T-helper 1 cell treated with Interleukin-12 subunit alpha and Interleukin-12 subunit beta and Interleukin-4 antibody, amounts not matched to agents 30 μg/mL and 1 μg/mL, for 36 hours (primary cell): ENCODE results near the gene ORM1.

Experiments
- H3K27ac Mint-ChIP-seq: one replicate; pipeline ENCODE4 v1.8.0; 2021; ENCODE audit warnings: mild to moderate bottlenecking, mixed read lengths
- H3K27me3 Mint-ChIP-seq: one replicate; pipeline ENCODE4 v1.8.0; 2021; ENCODE audit warnings: low read depth, mixed read lengths
- H3K36me3 Mint-ChIP-seq: one replicate; pipeline ENCODE4 v1.8.0; 2021; ENCODE audit warnings: low read depth, mixed read lengths
- H3K4me1 Mint-ChIP-seq: one replicate; pipeline ENCODE4 v1.8.0; 2021; ENCODE audit warnings: low read depth, mixed read lengths
- H3K4me3 Mint-ChIP-seq: one replicate; pipeline ENCODE4 v1.8.0; 2021; ENCODE audit warnings: mild to moderate bottlenecking, moderate library complexity, mixed read lengths
- H3K9me3 Mint-ChIP-seq: one replicate; pipeline ENCODE4 v1.8.0; 2021; ENCODE audit warnings: mixed read lengths

ORM1 gene

GRCh38 chr9:114365194-114365593 is 42.3 kb downstream of the ORM1 start:
- Mint-ChIP-seq H3K27ac (no peak overlapping the region), H3K9me3 (no peaks in the 10 kb centered on the region), H3K4me3 (no peak overlapping the region), H3K4me1 (peaks cover 68% of the 10 kb centered on the region), H3K27me3 (no peaks in the 10 kb centered on the region), H3K36me3 (peaks cover 78% of the 10 kb centered on the region)

- H3K36me3 Mint-ChIP-seq, result peaks cover 71% of the 10 kb centered on the region
- no peaks in the 10 kb centered on the region for H3K9me3 Mint-ChIP-seq
- peaks cover 64% of the 10 kb centered on the region for H3K4me1 Mint-ChIP-seq
- H3K4me3 Mint-ChIP-seq, result peak overlapping the region; percentile 74
- H3K27ac Mint-ChIP-seq, result peak overlapping the region; percentile 91
- no peaks in the 10 kb centered on the region for H3K27me3 Mint-ChIP-seq
Measured at GRCh38 chr9:114366334-114367128, 43.6 kb downstream of the ORM1 start.

GRCh38 chr9:114367366-114367765 is 44.5 kb downstream of the ORM1 start:
- Mint-ChIP-seq H3K4me3 (peak overlapping the region; percentile 74), H3K36me3 (peaks cover 74% of the 10 kb centered on the region), H3K9me3 (no peaks in the 10 kb centered on the region), H3K4me1 (peaks cover 71% of the 10 kb centered on the region), H3K27me3 (no peaks in the 10 kb centered on the region), H3K27ac (peak overlapping the region; percentile 91)

GRCh38 chr9:114367772-114368569 is 45.1 kb downstream of the ORM1 start:
- peaks cover 77% of the 10 kb centered on the region for H3K36me3 Mint-ChIP-seq

GRCh38 chr9:114369216-114370130 is 46.6 kb downstream of the ORM1 start:
- peak overlapping the region; percentile 75 for H3K27ac Mint-ChIP-seq
- H3K9me3 Mint-ChIP-seq, result no peaks in the 10 kb centered on the region
- H3K27me3 Mint-ChIP-seq, result no peaks in the 10 kb centered on the region
- H3K4me1 Mint-ChIP-seq, result peaks cover 72% of the 10 kb centered on the region
- H3K4me3 Mint-ChIP-seq, result peak overlapping the region; percentile 35
- peaks cover 75% of the 10 kb centered on the region for H3K36me3 Mint-ChIP-seq

More at GRCh38 chr9:114367772-114368569, 45.1 kb downstream of the ORM1 start:
- no peaks in the 10 kb centered on the region for H3K27me3 Mint-ChIP-seq
- no peaks in the 10 kb centered on the region for H3K9me3 Mint-ChIP-seq
- H3K27ac Mint-ChIP-seq, result peak overlapping the region; percentile 91
- peaks cover 74% of the 10 kb centered on the region for H3K4me1 Mint-ChIP-seq
- H3K4me3 Mint-ChIP-seq, result peak overlapping the region; percentile 52

GRCh38 chr9:114370251-114370967 is 47.5 kb downstream of the ORM1 start:
- H3K4me3 Mint-ChIP-seq, result peak overlapping the region; percentile 22
- peak overlapping the region; percentile 46 for H3K27ac Mint-ChIP-seq
- H3K9me3 Mint-ChIP-seq, result no peaks in the 10 kb centered on the region
- peaks cover 76% of the 10 kb centered on the region for H3K36me3 Mint-ChIP-seq
- no peaks in the 10 kb centered on the region for H3K27me3 Mint-ChIP-seq
- peaks cover 76% of the 10 kb centered on the region for H3K4me1 Mint-ChIP-seq

GRCh38 chr9:114370968-114371320 is 48.0 kb downstream of the ORM1 start:
- Mint-ChIP-seq H3K27me3 (no peaks in the 10 kb centered on the region), H3K27ac (peak overlapping the region; percentile 46), H3K4me3 (peak overlapping the region; percentile 87), H3K36me3 (peaks cover 81% of the 10 kb centered on the region), H3K9me3 (no peaks in the 10 kb centered on the region), H3K4me1 (peaks cover 77% of the 10 kb centered on the region)

- H3K36me3 Mint-ChIP-seq, result peaks cover 79% of the 10 kb centered on the region
- peaks cover 75% of the 10 kb centered on the region for H3K4me1 Mint-ChIP-seq
- peak overlapping the region; percentile 87 for H3K4me3 Mint-ChIP-seq
- no peaks in the 10 kb centered on the region for H3K9me3 Mint-ChIP-seq
- H3K27me3 Mint-ChIP-seq, result no peaks in the 10 kb centered on the region
- peak overlapping the region; percentile 81 for H3K27ac Mint-ChIP-seq
Measured at GRCh38 chr9:114371343-114371944, 48.5 kb downstream of the ORM1 start.

- H3K36me3 Mint-ChIP-seq, result peaks cover 79% of the 10 kb centered on the region
- peaks cover 76% of the 10 kb centered on the region for H3K4me1 Mint-ChIP-seq
- H3K27ac Mint-ChIP-seq, result peak overlapping the region; percentile 81
- H3K9me3 Mint-ChIP-seq, result no peaks in the 10 kb centered on the region
- H3K4me3 Mint-ChIP-seq, result peak overlapping the region; percentile 87
- H3K27me3 Mint-ChIP-seq, result no peaks in the 10 kb centered on the region
Measured at GRCh38 chr9:114371973-114372917, 49.3 kb downstream of the ORM1 start.

GRCh38 chr9:114372921-114373448 is 50.1 kb downstream of the ORM1 start:
- Mint-ChIP-seq H3K27me3 (no peaks in the 10 kb centered on the region), H3K4me3 (peak overlapping the region; percentile 87), H3K9me3 (no peaks in the 10 kb centered on the region), H3K36me3 (peaks cover 80% of the 10 kb centered on the region), H3K4me1 (peaks cover 76% of the 10 kb centered on the region), H3K27ac (peak overlapping the region; percentile 81)

GRCh38 chr9:114373960-114374730 is 51.2 kb downstream of the ORM1 start:
- peaks cover 83% of the 10 kb centered on the region for H3K36me3 Mint-ChIP-seq
- no peaks in the 10 kb centered on the region for H3K9me3 Mint-ChIP-seq
- H3K4me3 Mint-ChIP-seq, result peak overlapping the region; percentile 55
- H3K4me1 Mint-ChIP-seq, result peaks cover 81% of the 10 kb centered on the region
- H3K27me3 Mint-ChIP-seq, result no peaks in the 10 kb centered on the region
- H3K27ac Mint-ChIP-seq, result peak overlapping the region; percentile 81

GRCh38 chr9:114374936-114375335 is 52.0 kb downstream of the ORM1 start:
- no peaks in the 10 kb centered on the region for H3K9me3 Mint-ChIP-seq
- H3K4me3 Mint-ChIP-seq, result peak overlapping the region; percentile 55

More at GRCh38 chr9:114374936-114375335, 52.0 kb downstream of the ORM1 start:
- peaks cover 80% of the 10 kb centered on the region for H3K4me1 Mint-ChIP-seq
- H3K36me3 Mint-ChIP-seq, result peaks cover 82% of the 10 kb centered on the region
- H3K27ac Mint-ChIP-seq, result peak overlapping the region; percentile 81
- H3K27me3 Mint-ChIP-seq, result no peaks in the 10 kb centered on the region
